Measurements from ENCODE around the gene CD320.

The CD320 gene

DNA sequence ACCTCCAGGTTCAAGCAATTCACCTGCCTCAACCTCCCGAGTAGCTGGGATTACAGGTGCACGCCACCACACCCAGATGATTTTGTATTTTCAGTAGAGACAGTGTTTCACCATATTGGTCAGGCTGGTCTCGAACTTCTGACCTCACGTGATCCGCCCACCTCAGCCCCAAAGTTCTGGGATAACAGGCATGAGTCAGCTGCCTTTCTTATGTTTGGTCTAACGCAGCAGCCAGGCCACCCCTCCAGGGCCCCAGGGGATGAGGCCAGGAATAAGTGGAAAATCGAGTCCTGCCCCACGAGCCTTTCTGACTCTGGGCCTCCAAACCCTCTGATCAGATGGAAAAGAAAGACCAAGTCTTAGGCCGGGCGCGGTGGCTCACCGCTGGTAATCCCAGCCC, 54.5 kb downstream of the CD320 start:
- DNase-seq (ENCODE audit: low read depth), result no peak

GRCh38 chr19:8252922-8253589, 55.1 kb downstream of the CD320 start:
- DNase-seq (ENCODE audit: low read depth), result peak; percentile 74

Data from stimulated activated CD4-positive, alpha-beta T cell treated with anti-CD3 and anti-CD28 coated beads, Interleukin-2, amount 100 ng/mL, for 4 hours (primary cell).